NCI-H2107 (cell line): ENCODE measurements around the gene PRCP.

ENCODE experiments used
- DNase-seq: peaks from one replicate; lab custom pipeline; 2025; lab: John Stamatoyannopoulos, UW

The PRCP gene

DNA sequence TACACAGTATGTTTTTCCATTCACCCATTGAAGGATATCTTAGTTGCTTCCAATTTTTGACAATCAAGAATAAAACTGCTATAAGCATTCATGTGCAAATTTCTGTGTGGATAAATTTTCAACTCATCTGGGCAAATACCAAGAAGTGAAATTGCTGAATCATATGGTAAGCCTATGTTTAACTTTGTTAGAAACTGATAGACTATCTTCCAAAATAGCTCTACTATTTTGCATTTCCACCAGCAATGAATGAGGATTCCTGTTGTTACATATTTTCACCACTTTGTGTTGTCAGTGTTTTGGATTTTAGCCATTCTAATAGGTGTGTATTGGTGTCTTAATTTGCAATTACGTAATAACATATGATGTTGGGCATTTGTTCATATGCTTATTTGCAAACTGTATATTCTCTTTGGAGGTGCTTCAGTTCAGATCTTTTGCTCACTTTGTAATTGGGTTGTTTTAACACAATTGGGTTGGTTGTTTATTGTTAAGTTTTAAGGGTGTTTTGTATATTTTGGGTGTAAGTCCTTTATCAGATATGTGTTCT, 117.3 kb downstream of the PRCP start:
- DNase-seq = no peak

DNA sequence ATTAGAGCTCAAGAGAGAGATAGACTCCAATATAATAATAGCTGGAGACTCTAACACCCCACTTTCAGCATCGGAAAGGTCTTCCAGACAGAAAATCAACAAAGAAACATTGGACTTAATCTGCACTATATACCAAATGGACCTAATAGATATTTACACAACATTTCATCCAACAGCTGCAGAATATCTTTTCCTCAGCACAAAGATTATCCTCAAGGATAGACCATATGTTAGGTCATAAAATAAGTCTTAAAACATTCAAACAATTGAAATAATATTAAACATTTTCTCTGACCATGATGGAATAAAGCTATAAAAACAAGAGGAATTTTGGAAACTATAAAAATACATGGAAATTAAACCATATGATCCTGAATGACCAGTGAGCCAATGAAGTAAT, 121.5 kb downstream of the PRCP start:
- DNase-seq = no peak

DNA sequence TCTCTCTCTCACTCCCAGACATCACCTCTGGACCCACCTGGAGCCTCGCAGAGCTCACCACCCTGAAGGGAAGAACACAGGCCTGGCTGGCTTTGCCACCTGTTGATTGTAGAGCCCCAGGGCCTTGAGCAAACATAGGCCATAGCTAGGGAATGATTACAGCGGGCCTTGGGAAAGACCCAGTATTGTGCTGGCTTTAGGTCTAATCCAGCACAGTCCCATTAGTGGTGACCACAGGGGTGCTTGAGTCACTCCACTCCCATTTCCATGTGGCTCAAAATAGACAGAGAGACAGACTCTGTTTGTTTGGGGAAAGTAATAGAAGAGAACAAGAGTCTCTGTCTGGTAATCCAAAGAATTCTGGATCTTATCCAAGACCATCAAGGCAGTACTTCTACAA, 123.9 kb downstream of the PRCP start:
- no peak for DNase-seq

DNA sequence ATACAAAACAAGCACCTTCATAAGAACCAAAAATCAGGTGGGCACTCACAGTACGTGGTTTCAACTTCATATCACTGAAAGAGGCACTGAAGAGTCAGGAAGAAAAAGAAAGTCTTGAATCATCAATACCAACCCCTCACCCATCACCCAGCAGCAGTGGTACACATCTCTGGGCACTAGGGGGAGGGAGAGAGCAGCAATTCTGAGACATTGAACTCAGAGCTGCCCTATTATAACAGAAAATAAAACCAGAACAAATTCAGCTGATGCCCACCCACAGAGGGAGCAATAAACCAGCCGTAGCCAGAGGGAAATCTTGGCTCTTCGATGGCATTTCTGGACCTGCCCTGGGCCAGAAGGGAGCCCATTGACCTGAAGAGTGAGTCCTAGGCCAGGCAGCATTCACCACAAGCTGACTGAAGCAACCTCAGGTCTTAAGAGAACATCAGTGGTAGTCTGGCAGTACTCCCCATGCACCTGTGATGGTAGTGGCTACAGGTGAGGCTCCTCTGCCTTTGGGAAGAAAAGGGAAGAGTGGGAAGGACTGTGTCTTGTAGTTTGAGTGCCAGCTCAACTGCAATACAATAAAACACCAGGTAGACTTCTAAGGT, 124.4 kb downstream of the PRCP start:
- no peak for DNase-seq

DNA sequence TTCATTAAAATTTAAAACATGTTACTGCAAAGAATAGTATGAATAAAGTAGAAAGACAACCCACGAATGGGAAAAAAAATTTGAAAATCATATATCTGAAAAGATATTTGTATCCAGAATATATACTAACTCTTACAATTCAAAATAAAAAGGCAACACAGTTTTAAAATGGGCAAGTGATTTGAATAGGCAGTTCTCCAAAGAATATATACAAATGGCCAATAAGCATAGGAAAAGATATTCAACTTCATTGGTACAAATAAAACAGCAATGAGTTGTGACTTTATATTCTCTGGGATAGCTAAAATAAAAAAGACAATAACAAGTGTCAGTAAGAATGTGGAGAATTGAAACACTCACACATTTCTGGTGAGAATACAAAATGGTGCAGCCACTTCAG, 125.0 kb downstream of the PRCP start:
- DNase-seq = no peak
